Hepatocyte (in vitro differentiated cells): ENCODE results near the gene TLR2. TPM values are rescaled to one million over a fixed set of nuclear protein-coding genes. Genes with fewer than 3 reads are reported as not detected.

ENCODE experiments used
- DNase-seq: peaks from one replicate; pipeline ENCODE4 v3.0.0-alpha.2; 2016; ENCODE audit warnings: low spot score
- H2AFZ ChIP-seq: fragments of 200-600 bp; sonication (generic); 2 replicates; pipeline ENCODE4 v1.6.0; 2016; ENCODE audit warnings: antibody characterized with exemption, mild to moderate bottlenecking
- H3K27ac ChIP-seq: fragments of 200-600 bp; sonication (generic); 2 replicates; pipeline ENCODE4 v1.5.1; 2016; ENCODE audit warnings: mild to moderate bottlenecking
- H3K27me3 ChIP-seq: fragments of 200-600 bp; sonication (generic); 2 replicates; pipeline ENCODE4 v1.6.1; 2016
- H3K36me3 ChIP-seq: fragments of 200-600 bp; sonication (generic); replicated peaks from 2 replicates; pipeline ENCODE4 v1.5.1; 2016; ENCODE audit warnings: low read depth; ENCODE audit not compliant: insufficient read depth
- H3K4me1 ChIP-seq: fragments of 200-600 bp; sonication (generic); 2 replicates; pipeline ENCODE4 v1.5.1; 2016; ENCODE audit warnings: mild to moderate bottlenecking, moderate library complexity; ENCODE audit not compliant: insufficient read depth
- H3K4me2 ChIP-seq: fragments of 200-600 bp; sonication (generic); 2 replicates; pipeline ENCODE4 v1.6.0; 2016
- H3K4me3 ChIP-seq: fragments of 200-600 bp; sonication (generic); 2 replicates; pipeline ENCODE4 v1.5.1; 2016; ENCODE audit warnings: mild to moderate bottlenecking
- H3K79me2 ChIP-seq: fragments of 200-600 bp; sonication (generic); 2 replicates; pipeline ENCODE4 v1.6.0; 2017; ENCODE audit warnings: mild to moderate bottlenecking
- H3K9me2 ChIP-seq: fragments of 200-600 bp; sonication (generic); replicated peaks from 2 replicates; pipeline ENCODE4 v1.6.0; 2017; ENCODE audit warnings: mild to moderate bottlenecking; ENCODE audit not compliant: insufficient read depth
- H3K9me3 ChIP-seq: fragments of 200-600 bp; sonication (generic); 2 replicates; pipeline ENCODE4 v1.5.1; 2016; ENCODE audit warnings: low read depth, mild to moderate bottlenecking
- H4K20me1 ChIP-seq: fragments of 200-600 bp; sonication (generic); 2 replicates; pipeline ENCODE4 v1.6.0; 2016; ENCODE audit warnings: mild to moderate bottlenecking; ENCODE audit not compliant: insufficient read depth, poor library complexity, severe bottlenecking
- CTCF ChIP-seq: fragments of 200-600 bp; sonication (generic); IDR thresholded peaks from 2 replicates; pipeline ENCODE4 v1.5.1; 2016; ENCODE audit warnings: antibody characterized with exemption, mild to moderate bottlenecking; ENCODE audit not compliant: poor library complexity
- EZH2 ChIP-seq: fragments of 200-600 bp; sonication (generic); IDR thresholded peaks from 2 replicates; pipeline ENCODE4 v1.6.1; 2016; ENCODE audit warnings: antibody characterized with exemption, mild to moderate bottlenecking, borderline replicate concordance
- EZH2phosphoT487 ChIP-seq: fragments of 200-600 bp; sonication (generic); IDR thresholded peaks from one replicate; pipeline ENCODE4 v1.6.1; 2018; ENCODE audit warnings: antibody characterized with exemption, mild to moderate bottlenecking, low read depth, moderate library complexity; ENCODE audit not compliant: unreplicated experiment, severe bottlenecking
- whole genome bisulfite sequencing: methylation state at CpG from one replicate; pipeline ENCODE4 v1.1.6; 2016; ENCODE audit warnings: low lambda C conversion rate; ENCODE audit errors: missing lambda C conversion rate; 5-methylcytosine and 5-hydroxymethylcytosine counted together
- polyA plus RNA-seq: library from polyadenylated mRNA; unstranded; fragments of >200 nt; fragmentation: Nextera tagmentation; extraction: Ambion mirVana; gene quantifications from 2 replicates; pipeline ENCODE4 v1.2.1, GENCODE V29; 2016
- total RNA-seq: library from RNA; depleted of rRNA; stranded (reverse); fragments of >200 nt; gene quantifications from 2 replicates; pipeline ENCODE4 v1.2.3, GENCODE V29; 2014

TLR2 gene
- total and polyA plus RNA-seq, 2 experiments from 2014 or later, result 1.7 to 6.6 TPM

DNA sequence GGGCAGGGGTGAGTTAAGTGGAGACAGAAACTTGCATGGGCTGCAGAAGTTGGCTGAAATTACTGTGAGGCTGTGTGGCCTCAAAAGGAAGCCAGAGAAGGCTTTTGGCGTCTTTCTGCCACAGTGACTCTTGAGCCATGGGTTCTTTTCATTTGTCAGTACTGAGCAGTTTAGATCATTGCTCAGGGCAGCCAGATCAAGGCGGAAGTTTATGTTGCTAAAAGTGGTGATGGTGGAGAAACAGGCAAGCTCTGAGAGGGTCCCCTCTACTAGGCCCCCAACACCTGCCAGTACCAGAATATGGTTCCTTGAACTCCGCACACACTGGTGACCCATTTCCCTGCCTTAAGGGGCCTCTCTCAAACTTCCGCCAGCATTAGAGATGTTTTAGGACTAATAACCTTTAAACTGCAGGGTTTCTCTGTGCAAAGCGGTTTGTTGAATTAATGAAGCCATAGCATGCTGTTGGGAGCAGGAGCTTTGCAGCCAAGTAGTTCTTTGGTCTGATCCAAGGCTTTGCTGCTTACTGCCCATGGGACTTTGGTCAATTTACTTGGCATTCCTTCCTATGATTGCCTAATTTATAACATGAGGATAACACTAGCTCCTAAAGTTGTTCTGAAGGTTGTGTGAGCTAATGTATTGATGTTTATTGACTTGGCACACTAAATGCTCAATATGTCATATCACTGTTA is 41.2 kb downstream of the TLR2 start:
- Histone ChIP-seq H3K4me1 (no peaks in the 10 kb centered on the region), H3K4me2 (no peak overlapping the region), H3K79me2 (no peaks in the 10 kb centered on the region), H3K4me3 (no peak overlapping the region), H3K36me3 (no peaks in the 10 kb centered on the region), H3K9me2 (no peaks in the 10 kb centered on the region), H3K27ac (no peak overlapping the region), H2AFZ (no peak overlapping the region), H3K27me3 (no peaks in the 10 kb centered on the region), H3K9me3 (no peaks in the 10 kb centered on the region), H4K20me1 (no peaks in the 10 kb centered on the region)
- no peak for DNase-seq
- TF ChIP-seq CTCF (no peak), EZH2 (no peak), EZH2phosphoT487 (no peak)
- WGBS, result 94% methylated on average over 5 of the region's 5 CpGs

- DNase-seq, result no peak
- no peaks in the 10 kb centered on the region for H3K79me2 ChIP-seq
- TF ChIP-seq EZH2phosphoT487 (no peak), CTCF (no peak), EZH2 (no peak)
- H3K4me2 ChIP-seq, result no peak overlapping the region
- H3K4me1 ChIP-seq, result no peaks in the 10 kb centered on the region
- no peaks in the 10 kb centered on the region for H4K20me1 ChIP-seq
- no peaks in the 10 kb centered on the region for H3K9me3 ChIP-seq
- no peaks in the 10 kb centered on the region for H3K36me3 ChIP-seq
- no peak overlapping the region for H3K27ac ChIP-seq
- WGBS, result 91% methylated on average over 1 of the region's 1 CpG
- H2AFZ ChIP-seq, result no peak overlapping the region
- H3K9me2 ChIP-seq, result no peaks in the 10 kb centered on the region
- no peaks in the 10 kb centered on the region for H3K27me3 ChIP-seq
- H3K4me3 ChIP-seq, result no peak overlapping the region
These were observed 41.7 kb downstream of the TLR2 start for GRCh38 chr4:153725831-153726154.

- DNase-seq, result no peak
- Histone ChIP-seq H3K79me2 (no peaks in the 10 kb centered on the region), H3K36me3 (no peaks in the 10 kb centered on the region), H2AFZ (no peak overlapping the region), H3K9me2 (no peaks in the 10 kb centered on the region), H3K4me3 (no peak overlapping the region), H3K27ac (no peak overlapping the region), H4K20me1 (no peaks in the 10 kb centered on the region), H3K9me3 (no peaks in the 10 kb centered on the region), H3K4me2 (no peak overlapping the region), H3K27me3 (no peaks in the 10 kb centered on the region), H3K4me1 (peaks cover 5% of the 10 kb centered on the region)
- no peak for TF ChIP-seq EZH2
- WGBS, result 93% methylated on average over 5 of the region's 5 CpGs
These were observed 44.1 kb downstream of the TLR2 start for GRCh38 chr4:153728151-153728550.

DNA sequence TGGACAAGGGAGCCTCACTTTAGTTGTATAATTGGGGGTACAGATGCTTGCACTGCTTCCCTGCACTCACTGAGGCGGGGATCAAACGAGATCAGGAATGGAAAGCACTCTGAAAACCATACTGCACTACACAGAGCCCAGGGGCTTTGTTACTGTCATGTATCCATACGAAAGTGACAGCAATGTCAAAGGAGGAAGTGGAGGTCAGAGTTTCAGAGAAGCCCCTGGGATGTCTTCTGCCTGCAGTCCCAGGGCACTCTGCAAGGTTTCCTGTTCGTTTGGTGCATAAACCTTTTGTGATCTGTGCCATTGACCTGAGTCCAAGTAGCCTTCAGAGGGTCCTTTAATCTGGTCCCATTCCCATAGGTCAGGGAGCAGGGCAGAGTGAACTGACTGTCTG is 44.6 kb downstream of the TLR2 start:
- TF ChIP-seq EZH2 (no peak), EZH2phosphoT487 (no peak), CTCF (no peak)
- DNase-seq, result no peak
- H3K36me3 ChIP-seq, result no peaks in the 10 kb centered on the region
- 89% methylated on average over 4 of the region's 4 CpGs for WGBS
- no peaks in the 10 kb centered on the region for H3K9me3 ChIP-seq
- H3K4me3 ChIP-seq, result no peak overlapping the region
- no peak overlapping the region for H2AFZ ChIP-seq
- H3K9me2 ChIP-seq, result no peaks in the 10 kb centered on the region
- no peak overlapping the region for H3K27ac ChIP-seq
- H3K27me3 ChIP-seq, result no peaks in the 10 kb centered on the region
- H4K20me1 ChIP-seq, result no peaks in the 10 kb centered on the region
- no peak overlapping the region for H3K4me2 ChIP-seq
- H3K4me1 ChIP-seq, result peaks cover 5% of the 10 kb centered on the region
- H3K79me2 ChIP-seq, result no peaks in the 10 kb centered on the region
